ENCODE measurements around the gene PRPH2.

The PRPH2 gene

GRCh38 chr6:42664718-42665117 lies 57.7 kb downstream of the PRPH2 start:
- DNase-seq, result no peak
- in situ Hi-C loops (cut with HindIII; ENCODE audit: low pct_ligation_motif_present, low pct_unique_long_range_greater_than_20kb, low sequenced_read_pairs), result loop anchor here (25.0 kb wide), 1 partner anchor 198 kb away; no protein-coding TSS in a partner anchor

DNA sequence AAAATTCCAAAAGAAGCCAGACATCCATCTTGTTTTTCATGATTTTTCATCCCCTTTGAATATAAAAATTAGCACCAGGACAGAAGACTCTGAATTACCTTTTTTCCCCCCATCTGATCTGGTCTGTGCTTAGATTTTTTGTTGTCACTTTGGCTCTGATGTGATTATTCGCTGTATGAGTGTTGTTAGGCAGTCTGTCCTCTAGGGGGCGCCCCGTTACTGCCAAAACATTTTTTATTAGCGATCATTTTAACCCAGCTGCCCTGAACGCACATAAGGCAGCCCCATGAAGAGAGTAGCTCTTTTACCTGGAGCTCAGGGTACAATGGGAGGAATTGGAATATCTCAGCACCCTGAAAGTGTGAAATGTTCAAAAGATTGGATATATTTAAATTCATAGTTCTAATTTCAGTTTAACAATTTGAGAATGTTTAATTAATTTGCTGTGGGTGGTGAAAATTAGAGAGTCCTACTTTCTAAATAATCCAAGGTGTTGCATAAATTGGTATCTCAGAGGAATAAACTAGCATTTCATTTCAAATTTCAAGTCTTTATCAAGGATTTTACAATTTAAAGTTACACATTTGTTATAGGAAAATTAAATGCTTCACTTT lies 60.8 kb downstream of the PRPH2 start:
- in situ Hi-C loops (cut with HindIII; ENCODE audit: low pct_ligation_motif_present, low pct_unique_long_range_greater_than_20kb, low sequenced_read_pairs), result loop anchor here (25.0 kb wide), 1 partner anchor 201 kb away; no protein-coding TSS in a partner anchor
- DNase-seq, result peak; percentile 62

DNA sequence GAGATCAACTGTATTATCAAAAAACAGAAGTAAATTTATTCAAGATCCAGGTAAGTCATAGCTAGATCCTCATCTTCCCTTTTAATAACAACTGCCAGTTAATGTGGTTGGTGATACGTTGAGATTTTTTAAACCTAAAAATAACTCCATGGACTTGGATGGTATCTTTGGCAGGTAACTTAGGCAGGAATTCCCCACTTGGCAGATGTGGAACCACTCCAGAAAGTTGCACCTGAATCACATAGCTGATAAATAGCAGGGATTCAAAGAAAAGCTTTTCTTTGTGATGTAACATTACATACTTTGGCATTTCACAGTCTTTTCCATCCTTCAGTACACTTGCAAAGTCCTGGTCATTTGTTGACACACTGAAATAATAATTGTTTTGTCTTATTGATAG lies 62.6 kb downstream of the PRPH2 start:
- in situ Hi-C loops (cut with HindIII; ENCODE audit: low pct_ligation_motif_present, low pct_unique_long_range_greater_than_20kb, low sequenced_read_pairs), result loop anchor here (25.0 kb wide), 1 partner anchor 202 kb away; no protein-coding TSS in a partner anchor
- DNase-seq, result no peak

DNA sequence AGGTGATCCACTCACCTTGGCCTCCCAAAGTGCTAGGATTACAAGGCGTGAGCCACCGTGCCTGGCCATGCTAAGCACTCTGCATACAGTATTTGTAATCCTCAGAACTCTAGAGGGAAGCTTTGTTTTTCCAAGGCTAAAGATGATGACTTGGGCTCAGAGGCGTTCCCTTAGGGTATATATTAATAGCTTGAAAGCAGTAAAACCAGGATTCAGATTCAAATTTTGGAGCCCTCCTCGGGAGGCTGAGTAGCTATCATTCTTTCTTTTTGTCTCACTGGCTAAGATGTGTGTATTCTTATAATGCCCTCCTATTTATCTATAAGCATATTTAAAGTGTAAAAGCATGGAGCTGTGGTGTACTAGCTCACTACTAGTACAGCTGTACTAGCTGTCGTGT lies 68.5 kb downstream of the PRPH2 start:
- in situ Hi-C loops (cut with HindIII; ENCODE audit: low pct_ligation_motif_present, low pct_unique_long_range_greater_than_20kb, low sequenced_read_pairs), result loop anchor here (25.0 kb wide), 1 partner anchor 208 kb away; no protein-coding TSS in a partner anchor
- no peak for DNase-seq

DNA sequence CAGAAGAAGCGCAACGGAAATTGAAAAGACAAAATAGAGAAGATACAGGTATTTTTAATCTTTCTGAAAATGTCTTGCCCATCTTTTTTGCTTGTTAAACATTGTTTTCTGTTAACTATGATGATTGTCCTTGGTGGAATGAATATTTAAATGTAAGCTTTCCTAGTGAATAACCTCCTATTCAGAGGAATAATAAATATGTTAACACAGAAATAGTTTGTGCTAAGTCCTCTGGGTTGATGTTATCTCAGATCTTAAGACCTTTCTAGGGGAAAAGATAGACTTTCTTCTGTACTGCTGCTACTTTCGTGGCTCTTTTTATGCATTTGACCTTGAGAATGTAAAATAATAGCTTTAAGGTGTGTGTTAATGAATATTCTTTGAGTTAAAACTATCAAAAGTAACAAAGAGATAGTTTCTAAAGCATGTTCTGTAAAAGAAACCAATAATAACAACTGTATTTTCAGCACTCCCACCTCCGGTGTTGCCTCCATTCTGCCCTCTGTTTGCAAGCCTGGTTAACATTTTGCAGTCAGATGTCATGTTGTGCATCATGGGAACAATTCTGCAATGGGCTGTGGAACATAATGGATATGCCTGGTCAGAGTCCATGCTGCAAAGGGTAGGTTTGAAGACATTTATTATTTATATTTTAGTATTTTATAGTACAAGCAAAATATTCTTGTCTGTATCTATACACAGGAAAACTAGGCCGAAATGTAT lies 70.2 kb downstream of the PRPH2 start:
- no peak for DNase-seq
- in situ Hi-C loops (cut with HindIII; ENCODE audit: low pct_ligation_motif_present, low pct_unique_long_range_greater_than_20kb, low sequenced_read_pairs), result loop anchor here (25.0 kb wide), 1 partner anchor 210 kb away; no protein-coding TSS in a partner anchor

All from ACHN (cell line).